HG03060 (cell line): ENCODE data around the gene FAM13B.
"Not testable (repeated sequence)": the region's sequence is repeated elsewhere in the genome, so short reads cannot be mapped to it uniquely, and the experiment has no call there.

Experiments
- ATAC-seq: cut with Tn5 transposase; IDR thresholded peaks from one replicate; pipeline ENCODE4 v1.9.1; 2021; ENCODE audit warnings: low read depth, moderate number of reproducible peaks; ENCODE audit not compliant: unreplicated experiment

The FAM13B gene

DNA sequence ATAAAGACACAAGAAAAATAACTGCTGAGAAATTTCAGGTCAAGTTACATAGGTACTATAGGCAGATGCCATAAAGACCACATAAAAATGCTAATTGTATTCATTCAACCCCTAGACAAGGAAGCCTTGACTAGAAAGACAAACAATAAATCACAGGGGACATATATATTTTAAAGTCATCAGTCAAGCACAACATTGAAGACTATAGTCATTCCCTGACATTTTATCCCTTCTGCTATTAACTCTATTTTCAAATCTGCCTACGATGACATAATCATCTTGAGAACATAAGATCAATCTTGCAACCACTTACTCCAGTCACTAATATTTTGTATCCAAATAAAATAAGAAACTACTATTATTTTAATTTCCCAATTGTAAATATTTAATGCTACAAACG lies 38.3 kb downstream of the FAM13B start:
- ATAC-seq = no peak

DNA sequence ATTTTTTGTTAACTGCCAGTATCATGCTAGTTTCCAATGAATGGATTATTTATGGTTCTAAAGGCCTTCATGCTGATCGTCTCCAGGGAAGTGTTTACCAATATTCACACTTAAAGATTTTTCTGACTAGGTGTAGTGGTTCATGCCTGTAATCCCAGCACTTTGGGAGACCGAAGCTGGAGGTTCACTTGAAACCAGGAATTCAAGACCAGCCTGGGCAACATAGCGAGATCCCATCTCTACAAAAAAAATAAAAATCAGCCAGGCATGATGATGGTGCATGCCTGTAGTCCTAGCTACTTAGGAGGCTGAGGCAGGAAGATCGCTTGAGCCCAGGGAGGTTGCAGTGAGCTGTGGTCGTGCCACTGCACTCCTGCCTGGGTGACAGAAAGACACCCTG lies 43.5 kb downstream of the FAM13B start:
- ATAC-seq = no peak

DNA sequence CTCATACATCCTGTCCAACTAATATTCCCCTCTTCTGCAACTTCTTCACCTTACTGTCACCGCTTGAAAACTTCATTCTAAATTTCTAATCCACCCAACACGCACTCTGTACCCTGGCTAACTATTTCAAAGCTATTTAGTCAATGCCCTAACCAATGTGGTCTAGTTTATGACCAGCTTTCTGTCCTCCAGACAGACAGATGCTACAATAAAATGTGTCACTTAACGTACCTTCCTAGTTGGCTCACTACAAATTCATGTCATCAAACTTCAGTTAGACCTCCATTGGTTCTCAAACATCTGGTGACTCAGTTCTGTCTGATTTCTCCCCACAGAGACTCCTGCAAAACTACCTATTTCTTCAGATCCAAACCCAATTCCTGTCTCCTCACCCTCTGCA lies 57.7 kb downstream of the FAM13B start:
- ATAC-seq = no peak

DNA sequence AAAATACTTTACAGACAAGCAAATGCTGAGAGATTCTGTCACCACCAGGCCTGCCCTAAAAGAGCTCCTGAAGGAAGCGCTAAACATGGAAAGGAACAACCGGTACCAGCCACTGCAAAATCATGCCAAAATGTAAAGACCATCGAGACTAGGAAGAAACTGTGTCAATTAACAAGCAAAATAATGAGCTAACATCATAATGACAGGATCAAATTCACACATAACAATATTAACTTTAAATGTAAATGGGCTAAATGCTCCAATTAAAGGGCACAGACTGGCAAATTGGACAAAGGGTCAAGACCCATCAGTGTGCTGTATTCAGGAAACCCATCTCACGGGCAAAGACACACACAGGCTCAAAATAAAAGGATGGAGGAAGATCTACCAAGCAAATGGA lies 62.5 kb downstream of the FAM13B start:
- ATAC-seq = not testable (repeated sequence)

DNA sequence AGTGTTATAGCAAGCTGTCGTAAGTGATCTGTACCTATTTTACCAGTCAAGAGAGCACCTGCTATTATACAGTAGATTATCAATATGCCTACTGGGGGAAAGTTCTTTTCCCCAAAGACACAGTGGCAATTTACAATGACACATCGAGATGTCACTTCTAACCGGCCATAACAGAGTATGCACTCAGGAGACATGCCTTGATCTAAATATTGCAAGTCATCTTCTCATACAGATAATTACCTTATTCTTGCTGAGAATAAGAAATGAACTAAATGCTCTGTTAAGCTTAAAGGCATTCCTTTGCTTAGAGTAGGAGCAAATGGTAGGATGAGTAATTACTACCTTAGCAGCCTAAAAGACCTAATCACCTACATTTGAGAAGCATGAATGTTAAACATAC lies 72.1 kb downstream of the FAM13B start:
- no peak for ATAC-seq

DNA sequence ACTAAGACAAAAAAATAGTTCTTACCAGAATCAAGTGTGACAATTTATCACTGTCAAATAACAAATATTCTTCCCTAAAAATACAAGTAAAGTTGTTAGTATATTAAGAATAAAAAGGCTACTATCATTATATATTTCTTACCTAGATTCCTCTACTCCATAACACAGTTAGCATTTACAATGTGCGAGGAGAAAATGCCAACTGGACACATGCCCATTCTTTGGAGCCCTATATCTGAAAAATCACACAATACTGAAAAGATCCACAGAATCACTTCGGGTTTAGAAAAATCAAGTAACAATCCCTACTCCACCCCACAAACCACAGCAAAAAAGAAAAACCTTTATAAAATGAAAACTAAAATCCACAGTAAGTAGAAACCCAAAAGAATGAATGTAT lies 72.7 kb downstream of the FAM13B start:
- ATAC-seq = no peak

DNA sequence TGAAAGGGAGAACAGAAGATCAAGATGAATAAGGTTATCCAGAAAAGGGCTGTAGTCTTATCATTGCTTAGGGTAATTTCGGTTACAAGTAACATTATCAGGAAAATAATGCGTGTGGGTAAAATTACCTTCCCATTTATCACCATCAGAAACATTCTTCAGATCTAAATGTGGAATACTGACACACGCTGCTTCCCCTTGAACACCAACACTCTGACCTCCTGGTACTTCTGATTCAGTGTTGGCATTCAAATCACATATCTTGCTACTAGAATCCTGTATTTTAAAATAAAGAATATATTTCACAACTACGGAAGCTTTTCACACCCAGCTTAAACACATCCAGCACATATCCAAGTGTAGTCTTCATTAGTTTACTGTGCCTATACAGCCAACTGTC lies 73.4 kb downstream of the FAM13B start:
- no peak for ATAC-seq

DNA sequence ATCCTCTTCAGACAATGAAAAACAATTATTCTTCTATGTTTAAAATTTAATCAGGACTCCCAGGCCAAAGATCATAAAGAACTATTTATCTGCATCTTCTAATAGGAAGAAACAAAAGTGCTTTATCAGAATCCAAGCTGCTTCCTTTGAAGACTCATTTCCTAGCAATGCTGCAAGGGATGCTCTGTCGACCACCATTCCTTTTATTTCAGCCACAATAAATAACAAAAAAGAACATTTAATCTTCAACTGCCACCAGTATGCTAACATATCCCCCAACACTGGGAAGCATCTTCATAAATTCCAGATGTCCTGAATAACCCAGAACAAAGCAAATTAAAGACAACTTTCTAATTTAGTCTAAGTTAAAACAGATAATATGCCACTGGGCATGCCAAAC lies 74.9 kb downstream of the FAM13B start:
- ATAC-seq = no peak

DNA sequence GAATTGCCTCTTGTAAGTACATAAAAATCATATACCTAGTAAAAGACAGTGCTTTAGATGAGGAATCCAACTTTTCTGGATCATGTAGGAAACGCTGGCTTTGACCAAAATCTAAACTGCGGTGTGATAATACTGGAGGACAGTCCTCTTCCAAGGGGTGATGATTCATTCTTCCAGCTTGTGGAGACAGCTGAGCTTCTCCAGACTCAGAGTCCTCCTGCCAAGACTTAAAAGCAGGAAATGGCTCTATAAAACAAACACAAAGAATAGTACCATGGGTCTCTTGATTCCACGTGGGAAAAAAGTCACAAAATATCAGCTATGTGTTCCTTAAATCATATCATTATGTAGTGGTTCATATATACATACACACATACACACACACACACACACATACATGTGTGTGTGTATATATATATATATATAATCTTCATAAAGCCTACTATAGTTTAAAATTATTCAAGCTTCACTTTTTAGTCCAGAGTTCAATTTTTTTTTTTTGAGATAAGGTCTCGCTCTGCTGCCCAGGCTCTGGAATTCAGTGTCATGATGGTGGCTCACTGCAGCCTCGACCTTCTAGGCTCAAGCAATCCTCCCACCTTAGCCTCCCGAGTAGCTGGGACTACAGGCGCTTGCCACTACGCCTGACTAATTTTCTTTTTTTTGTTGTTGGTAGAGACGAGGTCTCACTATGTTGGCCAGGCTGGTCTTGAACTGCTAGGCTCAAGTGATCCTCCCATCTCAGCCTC lies 78.6 kb downstream of the FAM13B start:
- no peak for ATAC-seq

DNA sequence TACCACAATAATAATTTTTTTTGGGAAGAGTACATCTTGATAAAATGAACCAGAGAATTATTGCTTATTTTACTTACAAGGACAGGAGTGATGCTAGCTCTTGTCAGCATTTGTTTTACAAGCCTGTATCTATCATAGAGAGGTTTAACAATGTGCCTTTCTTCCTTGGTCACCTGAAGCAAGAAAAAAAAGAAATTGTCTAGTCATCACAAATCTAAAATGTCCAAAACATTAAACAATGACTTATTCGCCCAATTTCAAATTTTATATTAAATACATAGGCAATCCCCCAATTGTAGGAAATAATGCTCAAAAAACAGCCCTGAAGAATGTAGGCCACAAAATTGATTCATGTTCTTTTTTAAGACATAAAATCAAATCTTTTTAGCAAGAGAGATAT lies 87.1 kb downstream of the FAM13B start:
- ATAC-seq = no peak

DNA sequence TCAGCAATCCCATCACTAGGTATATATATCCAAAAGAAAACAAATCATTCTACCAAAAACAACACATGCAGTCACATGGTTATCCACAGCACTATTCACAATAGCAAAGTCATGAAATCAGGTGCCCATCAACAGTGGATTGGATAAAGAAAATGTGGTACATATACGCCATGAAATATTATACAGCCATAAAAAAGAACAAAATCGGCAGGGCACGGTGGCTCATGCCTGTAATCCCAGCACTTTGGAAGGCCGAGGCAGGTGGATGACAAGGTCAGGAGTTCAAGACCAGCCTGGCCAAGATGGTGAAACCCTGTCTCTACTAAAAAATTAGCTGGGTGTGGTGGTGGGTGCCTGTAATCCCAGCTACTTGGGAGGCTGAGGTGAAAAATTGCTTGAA lies 88.6 kb downstream of the FAM13B start:
- ATAC-seq = not testable (repeated sequence)

DNA sequence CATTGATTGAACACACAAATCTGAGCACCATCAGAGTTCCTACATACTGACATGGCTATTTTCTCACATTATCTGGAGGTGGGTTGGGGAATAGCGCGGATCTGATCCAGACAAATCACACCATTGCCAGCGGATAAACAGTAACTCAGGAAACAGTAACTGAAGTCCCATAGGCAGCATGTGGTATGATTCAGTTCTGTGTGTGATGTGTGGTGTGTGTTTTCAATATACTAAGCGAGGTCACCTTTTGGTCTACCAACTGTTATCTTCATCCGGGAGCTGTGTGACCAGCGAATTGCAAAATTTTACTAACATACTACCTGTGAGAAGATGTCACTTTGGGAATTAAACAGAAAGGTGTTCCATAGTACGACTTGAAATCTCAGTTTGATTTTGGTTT lies 93.5 kb downstream of the FAM13B start:
- ATAC-seq = no peak

DNA sequence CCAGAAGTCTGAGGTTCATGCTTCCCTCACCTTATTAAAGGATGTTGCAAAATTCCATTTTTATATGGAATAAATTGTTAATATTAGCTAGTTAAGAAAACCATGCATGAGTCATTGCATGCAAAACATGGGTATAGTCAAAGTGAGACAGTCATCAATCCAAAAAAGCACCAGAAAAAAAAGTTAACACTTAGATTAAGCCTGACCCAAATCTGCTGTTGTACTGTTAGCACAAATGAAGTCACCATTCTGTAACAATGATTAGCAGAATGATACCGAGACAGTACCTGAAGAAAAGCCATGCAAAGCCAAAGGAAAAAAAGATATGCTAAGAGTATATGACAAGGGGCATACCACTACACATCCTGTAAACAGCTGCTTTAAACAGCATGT lies 94.1 kb downstream of the FAM13B start:
- ATAC-seq = no peak

DNA sequence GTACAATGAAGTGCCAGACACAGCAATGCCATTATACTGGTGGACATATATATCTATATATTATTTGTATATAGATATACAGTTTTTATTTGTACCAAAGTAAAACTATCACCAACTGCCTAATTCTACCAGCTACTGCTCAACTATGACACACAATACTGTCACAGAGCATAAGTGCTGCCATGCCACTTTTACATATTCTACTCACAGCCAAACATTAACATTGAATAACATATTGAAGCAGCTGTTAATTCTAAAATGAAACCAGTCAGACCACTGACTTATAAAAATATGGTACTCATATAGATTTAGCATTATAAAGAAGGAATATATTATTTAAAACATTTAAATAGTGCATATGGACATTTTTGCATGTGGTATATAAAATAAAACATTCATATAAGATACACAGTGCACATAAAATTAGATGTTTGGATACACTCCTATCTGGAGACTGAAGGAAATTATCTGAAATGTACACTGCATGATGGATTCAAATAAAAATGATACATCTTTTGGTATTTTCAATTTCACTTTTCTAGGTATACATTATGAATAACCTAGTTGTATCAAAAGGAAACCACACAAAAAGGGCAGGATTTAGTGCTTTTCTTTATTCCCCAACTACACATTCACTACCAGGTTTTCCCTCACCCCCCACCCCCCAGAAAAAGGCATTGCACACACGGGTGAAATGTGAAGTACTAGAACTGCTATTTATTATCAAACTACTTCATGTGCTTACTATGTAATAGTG lies 94.7 kb downstream of the FAM13B start:
- ATAC-seq = no peak

DNA sequence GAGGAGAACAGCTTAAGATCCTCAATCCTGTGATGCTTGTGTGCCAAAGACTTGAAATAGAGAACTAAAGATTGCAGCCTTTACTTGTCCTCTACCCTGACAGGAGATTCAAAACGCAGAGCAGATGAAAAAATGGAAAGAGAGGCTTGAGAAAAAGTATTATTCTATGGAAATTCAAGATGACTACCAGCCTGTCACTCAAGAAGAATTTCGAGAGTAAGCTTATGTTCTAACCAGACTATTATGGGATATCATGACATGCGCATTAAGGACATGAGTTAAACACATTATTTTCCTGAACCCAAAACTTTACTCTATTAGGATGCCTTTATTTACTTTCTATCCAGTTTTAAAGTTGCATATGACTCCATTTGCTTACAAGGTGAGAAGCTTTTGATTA lies 97.2 kb downstream of the FAM13B start:
- no peak for ATAC-seq

DNA sequence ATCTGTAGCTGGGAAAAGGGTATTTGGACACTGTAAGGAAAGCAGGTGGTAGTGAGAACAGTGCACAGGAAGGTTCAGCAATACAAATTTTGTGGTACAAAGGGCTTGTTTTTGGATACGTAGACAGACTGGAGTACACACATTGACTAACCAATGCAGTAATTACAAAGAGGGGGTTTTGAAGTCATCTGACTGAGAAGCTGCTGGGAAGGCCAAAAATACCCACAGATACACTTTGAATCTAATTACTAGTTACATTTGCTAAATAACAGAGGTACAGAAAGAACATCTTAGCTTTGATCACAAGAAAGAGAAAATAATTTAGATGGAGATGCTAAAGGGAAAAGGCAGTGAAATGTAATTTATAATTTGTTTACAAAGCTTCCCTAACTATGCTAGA lies 97.7 kb downstream of the FAM13B start:
- no peak for ATAC-seq

DNA sequence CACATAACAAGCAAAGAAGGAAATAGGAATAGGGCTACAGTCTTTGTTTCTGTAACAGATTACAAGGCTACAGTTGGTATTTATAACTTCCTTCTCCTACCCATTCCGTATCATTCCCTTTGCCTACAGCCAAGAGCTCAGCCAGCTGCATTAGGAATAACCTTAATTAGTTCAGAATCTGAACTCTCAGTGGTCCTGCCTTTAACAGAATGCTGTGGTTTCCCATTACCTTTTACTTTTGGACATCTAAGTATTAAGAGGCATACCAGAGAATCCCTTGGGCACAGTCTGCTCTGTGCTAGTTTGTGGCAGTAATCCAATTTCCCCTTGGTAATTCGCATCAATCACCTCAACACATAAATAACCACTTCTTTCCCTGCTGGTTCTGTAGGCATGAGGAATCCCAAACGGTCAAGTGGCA lies 99.4 kb downstream of the FAM13B start:
- ATAC-seq = no peak

DNA sequence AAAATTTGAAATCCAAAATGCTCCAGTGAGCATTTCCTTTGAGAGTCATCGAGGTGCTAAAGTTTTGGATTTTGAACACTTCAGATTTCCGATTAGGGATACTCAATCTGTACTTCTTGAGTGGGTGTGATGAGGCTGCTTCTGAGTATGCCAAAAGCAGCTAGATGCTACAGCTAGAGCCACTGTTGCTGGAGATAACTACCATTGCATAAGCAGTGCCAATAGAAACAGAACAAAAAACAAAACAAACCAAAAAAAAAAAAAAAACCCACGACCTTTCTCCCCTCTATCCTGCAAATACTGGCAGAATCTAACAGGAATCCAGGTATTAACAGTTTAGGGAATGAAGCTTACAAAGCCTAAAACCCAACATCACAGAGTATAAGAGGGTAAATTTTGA lies 100.1 kb downstream of the FAM13B start:
- ATAC-seq = no peak

DNA sequence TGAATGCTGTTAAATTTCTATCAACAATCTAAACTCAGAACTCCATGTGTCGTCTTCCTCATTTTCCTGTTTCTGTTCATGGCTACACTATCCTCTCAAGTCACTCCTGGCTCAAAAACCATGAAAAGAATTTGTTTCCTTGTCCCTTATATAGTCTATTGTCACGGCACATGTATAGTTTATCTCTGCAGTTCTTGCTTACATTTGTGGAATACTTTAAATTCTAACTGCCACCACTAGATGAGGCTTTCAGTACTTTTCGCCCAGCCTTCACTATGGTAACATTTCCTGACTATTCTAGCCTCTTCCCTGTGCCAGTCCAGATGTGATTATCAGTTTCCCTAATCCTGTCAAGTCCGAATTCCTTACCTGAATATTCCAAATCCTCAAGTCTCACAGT lies 109.0 kb downstream of the FAM13B start:
- ATAC-seq = no peak

DNA sequence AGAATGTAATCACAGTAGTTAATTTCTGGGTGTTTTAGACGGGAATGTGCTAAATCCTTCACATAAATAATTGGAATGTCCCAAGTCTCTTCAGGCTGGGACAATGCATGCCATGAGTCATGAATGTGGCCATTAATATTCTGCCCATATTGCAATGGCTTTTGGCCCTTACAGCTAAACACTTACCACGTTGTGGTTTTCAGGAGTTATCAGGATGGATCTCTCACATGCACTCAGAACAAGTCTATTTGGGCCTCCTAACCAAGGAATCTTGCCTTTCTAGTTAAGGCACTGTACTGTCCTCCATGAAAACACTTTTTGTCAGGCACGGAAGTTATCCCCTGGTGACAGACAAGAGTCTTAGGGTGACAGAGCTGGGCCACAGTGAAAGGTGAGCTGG lies 110.9 kb downstream of the FAM13B start:
- no peak for ATAC-seq

DNA sequence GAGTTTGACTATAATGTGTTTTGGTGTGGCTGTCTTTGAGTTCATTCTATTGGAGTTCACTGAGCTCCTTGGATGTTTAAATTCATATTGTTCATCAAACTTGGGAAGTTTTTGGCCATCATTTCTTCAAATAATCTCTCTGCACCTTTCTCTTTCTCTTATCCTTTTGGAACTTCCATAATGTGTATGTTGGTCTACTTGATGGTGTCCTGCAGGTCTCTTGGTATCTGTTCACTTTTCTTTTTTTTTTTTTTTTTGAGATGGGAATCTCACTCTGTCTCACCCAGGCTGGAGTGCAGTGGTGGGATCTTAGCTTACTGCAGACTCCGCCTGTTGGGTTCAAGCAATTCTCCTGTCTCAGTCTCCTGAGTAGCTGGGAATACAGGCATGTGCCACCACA lies 116.0 kb downstream of the FAM13B start:
- no peak for ATAC-seq

DNA sequence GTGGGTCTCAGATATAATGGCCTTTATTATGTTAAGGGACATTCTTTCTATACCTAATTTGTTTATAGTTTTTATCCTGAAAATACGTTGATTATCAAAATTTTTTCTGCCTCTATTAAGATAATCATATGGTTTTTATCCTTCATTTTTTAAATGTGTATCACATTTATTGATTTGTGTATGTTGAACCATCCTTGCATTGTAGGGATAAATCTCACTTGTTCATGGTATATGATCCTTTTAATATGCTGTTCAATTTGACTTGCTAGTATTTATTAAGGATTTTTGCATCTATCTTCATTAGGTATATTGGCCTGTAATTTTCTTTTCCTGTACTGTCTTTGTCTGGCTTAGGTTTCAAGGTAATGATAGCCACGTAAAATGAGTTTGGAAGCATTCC lies 118.1 kb downstream of the FAM13B start:
- ATAC-seq = no peak
